Fibroblast of lung (primary cell): ENCODE data around the gene NT5E.

Source experiments
- CTCF ChIP-seq, 2 donors: IDR thresholded peaks in 1 of 2; conservative IDR thresholded peaks in 1 of 2; 1 replicate in 1 of 2; 2 replicates in 1 of 2; pipeline ENCODE4 v1.5.1; 2011 to 2012; ENCODE audit warnings: low read length in 2 of 2, control low read depth in 1 of 2, inconsistent platforms in 1 of 2, low read depth in 1 of 2, mild to moderate bottlenecking in 1 of 2
- EZH2 ChIP-seq: IDR thresholded peaks from 2 replicates; pipeline ENCODE4 v1.5.1; 2012; ENCODE audit warnings: low read length, control low read depth, mild to moderate bottlenecking; ENCODE audit errors: missing control alignments

- TF ChIP-seq CTCF (conservative IDR thresholded peaks at IDR 0.05 in 1 of 2, IDR thresholded peaks at IDR 0.05 in 1 of 2; ENCODE audit: low read depth in 1 of 2, low read length in 2 of 2) (no peak), EZH2 (no peak)
These were observed 10.5 kb downstream of the NT5E start for GRCh38 chr6:85460154-85460920.
